GM21381 (cell line): ENCODE measurements around the gene ACCS.
A peak's percentile ranks its signal among the peaks of the same experiment; 100 is the strongest.

Experiments used
- ATAC-seq: cut with Tn5 transposase; IDR thresholded peaks from one replicate; pipeline ENCODE4 v1.9.1; 2021; ENCODE audit warnings: mild to moderate bottlenecking, moderate library complexity; ENCODE audit not compliant: unreplicated experiment

Gene ACCS

DNA sequence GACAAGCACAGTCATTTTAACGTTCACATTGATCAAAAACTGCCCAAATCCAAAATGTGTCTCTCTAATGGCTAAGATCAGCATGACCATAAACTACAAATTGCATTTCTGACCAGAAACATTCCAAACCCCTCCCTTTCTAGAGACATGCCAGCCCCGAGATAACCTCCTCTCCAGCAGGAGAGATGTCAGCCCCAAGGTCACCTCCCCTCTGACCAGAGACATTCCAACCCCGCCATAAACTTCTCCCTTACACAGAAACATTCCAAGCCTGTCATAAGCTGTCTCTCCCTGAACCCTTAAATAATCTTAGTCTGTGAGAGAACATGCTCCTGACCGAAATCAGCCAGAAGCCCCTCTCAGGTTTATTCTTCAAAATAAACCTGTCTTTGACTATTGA is 22.8 kb downstream of the ACCS start:
- ATAC-seq, result no peak

DNA sequence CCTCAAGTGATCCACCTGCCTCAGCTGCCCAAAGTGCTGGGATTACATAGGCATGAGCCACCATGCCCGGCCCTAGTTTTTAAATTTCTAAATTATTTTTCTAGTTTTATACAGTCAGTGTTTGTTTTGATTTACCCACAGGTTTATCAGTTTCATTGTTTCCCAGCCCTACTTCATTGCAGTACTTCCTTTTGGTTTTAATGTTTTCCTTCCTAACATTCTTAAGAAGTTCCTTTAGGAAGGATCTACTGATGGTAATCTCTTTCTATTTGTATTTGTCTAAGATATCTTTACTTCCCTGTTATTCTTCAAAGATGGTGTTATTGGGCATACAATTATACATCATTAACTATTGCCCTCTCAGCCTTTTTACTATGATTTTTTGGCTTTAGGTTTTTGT is 24.5 kb downstream of the ACCS start:
- no peak for ATAC-seq

DNA sequence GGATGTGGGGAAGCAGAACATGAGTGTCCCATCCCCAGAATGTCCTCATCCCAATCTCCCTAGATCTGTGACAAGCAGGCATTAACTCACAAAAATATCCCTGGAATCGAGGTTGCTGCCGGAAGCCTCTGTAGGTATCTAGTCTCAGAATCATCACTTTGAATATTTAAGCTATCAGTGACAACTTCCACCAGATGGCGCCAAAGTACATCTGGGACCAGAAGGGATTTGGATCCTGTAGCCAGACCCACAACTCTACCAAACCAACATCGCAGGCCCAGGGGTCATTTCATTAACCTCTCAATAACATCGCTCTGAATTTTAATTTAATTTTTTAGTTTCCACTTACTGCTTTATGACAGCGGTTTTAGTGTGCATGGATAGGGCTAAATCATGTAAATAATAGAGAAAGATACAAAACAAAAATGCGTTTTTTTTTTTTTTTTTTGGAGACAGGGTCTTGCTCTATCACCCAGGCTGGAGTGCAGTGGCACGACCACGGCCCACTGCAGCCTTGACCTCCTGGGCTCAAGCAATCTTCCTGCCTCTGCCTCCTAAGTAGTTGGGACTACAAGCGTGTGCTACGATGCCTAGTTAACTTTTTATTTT is 28.3 kb downstream of the ACCS start:
- no peak for ATAC-seq

DNA sequence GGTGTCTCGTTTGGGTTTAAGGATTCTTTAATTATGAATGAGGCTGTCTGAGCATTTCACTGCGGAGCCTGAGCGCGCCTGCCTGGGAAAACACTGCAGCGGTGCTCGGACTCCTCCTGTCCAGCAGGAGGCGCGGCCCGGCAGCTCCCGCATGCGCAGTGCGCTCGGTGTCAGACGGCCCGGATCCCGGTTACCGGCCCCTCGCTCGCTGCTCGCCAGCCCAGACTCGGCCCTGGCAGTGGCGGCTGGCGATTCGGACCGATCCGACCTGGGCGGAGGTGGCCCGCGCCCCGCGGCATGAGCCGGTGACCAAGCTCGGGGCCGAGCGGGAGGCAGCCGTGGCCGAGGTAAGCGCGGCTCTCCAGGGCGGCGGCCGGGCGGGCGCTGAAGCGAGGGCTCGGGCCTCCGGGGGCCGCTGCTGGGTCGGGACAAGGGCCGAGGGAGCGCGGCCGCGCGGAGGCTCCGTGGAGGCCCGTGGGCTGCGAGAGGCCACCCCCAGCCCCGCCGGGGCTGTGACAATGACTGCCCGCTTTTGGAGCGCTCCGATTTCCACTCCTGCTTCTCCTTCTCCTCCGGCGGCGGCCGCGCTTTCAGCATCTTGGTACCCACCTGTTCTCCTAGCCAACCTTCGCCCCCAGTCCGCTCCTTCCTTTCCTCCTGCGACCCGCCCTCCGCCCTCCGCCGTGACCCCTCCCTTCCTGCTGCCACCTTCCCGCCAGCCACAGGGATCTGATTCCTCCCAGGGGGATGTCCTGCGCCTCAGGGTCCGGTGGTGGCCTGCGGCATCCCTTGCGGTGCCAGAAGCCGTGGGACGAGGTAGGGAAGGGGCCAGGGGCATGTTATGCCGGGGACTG is 29.7 kb downstream of the ACCS start, which contains the start of gene EXT2:
TSS of gene EXT2 (plus strand) at position 173 of the 854 bp plus-strand sequence. CDS start 12,035 bp downstream, outside the sequence.
- ATAC-seq, result peak; percentile 97

DNA sequence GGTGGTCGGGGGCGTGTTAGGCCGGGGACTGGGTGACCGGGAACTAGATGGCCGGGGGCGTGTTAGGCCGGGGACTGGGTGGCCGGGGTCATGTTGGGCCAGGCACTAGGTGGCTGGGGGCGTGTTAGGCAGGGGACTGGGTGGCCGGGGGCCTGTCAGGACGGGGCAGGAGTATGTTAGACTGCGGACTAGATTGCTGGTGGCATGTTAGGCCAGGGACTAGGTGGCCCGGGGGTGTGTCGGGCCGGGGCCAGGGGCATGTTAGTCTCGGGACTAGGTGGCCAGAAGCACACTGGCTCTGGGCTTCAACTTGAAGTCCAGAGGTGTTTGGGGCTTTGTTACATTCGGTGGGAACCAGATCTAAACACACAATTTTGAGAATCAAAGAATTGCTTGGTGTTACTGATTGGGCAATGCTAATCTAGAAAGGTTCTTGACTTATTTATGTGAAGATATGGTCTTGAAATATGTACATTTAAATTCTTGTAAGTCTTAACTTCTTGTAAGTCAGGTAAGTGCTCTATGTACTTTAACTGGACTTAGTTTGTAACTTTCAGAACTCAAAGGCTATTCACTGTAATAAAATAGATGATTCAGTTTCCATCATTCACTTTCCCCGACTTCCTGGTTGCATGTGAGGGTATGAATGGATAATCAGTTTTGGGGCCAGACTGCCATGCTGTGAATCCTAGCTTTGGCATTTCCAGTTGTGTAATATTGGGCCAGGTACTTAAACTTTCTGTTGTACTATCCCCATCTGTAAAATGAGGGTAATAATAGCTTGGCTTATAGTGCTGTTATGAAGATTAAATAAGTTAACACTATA is 30.5 kb downstream of the ACCS start:
- no peak for ATAC-seq

DNA sequence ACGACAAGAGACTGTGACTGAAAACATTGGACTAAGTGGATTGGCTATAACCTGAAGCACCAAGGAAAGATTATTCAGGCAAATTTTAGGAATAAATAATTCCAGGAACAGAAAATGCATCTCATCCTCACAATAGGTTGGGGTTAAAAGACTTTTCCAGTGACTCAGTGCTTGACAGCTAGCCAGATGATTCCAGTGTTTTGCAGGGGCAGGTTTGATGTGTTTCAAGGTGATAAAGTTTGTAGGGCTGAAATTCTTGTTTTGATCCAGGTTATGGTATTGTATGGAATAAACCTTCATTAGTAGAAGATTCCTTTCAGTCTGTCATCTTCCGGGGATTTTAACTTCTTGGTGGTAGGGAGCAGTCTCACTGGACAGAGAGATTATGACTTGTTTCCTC is 31.8 kb downstream of the ACCS start:
- ATAC-seq, result no peak

DNA sequence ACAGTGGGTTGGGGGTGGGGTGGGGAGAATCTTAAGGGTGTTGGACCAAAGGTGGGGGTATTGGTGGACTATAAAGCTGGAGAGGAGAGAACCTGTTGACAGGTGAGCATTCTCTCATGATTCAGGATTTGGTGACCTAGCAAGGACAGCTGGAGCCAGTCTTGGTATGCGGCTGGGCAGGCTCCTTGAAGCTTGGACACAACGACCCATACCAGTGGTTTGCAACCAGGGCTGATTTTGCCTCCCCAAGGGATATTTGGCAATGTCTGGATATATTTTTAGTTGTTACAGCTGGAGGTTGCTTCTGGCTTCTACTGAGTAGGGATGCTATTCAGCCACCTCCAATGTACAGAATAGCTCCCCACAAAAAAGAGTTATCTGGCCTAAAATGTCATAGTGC is 35.0 kb downstream of the ACCS start:
- no peak for ATAC-seq

DNA sequence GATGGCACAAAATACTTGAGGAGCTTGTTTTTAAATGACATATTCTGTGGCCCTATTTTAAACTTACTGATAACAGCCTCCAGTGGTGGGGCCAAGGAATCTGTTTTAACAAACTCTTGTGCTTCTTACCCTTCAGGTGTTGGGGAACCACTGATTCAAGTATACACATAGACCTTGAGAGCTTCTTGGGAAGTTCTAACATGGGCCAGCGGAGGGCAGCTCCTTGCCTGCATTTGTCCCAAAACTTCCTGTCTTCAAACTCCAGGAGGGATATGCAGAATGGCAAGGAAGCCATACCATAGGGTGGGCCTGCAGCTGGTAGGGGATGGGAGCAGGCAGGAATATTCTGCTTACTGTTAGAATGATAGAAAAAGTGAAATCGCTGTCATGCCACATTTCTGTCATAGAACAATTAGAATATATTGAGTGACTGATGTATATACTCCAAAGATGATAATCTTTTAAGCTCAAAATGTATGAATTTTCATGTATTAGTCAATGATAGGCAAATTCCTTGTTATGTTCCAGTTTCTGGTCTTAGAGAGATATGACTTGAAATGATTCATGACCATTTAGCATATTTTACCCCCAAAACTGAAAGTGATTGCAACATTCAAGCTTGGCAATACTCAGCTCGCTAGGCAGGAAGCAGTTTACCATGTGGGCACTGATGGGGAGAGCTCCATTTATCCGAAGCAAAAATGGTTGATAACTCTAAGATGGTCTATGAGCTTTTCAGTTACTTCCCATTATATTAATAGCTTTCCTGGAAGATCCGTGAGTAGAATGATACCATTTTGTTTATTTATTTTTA is 38.6 kb downstream of the ACCS start:
- no peak for ATAC-seq

DNA sequence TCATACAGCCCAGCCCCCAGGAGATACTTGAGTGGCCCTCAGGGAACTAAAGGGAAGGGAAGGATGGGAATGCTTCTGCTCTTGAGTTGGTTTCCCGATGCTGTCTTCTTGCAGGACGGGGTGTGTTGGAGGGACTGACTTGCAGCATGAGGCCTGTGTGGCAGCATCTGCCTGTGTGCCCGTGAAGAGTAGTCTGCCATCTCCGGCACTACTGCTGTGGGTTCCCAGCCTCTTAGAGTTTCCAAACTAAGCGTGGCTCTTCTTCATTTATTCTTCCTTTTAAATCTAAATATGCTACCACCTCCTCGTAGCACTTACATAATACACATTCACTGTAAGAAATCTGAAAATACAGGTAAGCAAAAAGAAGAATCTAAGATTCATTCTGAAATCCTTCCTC is 42.2 kb downstream of the ACCS start:
- ATAC-seq, result no peak

DNA sequence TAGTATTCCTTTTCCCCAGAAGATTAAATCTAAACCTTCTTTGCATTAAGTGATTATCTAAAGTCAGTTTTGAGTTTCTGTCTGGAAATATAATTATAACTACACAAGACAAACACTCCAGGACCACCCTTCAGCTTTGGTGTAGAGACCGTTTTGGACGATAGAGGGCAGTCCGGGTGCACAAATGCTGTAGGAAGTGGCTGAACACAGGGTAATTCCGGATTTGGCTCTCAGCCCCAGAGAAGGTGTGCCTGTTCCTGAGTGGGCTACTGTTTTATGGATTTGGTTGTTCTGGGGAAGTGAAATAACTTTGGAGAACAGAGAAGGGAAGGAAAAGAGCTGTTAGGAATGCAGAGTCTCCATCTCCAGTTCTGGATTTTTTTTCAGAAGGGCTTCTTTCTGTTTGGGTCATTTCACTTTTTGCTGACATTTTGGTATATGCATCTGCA is 44.2 kb downstream of the ACCS start:
- ATAC-seq, result peak; percentile 87

DNA sequence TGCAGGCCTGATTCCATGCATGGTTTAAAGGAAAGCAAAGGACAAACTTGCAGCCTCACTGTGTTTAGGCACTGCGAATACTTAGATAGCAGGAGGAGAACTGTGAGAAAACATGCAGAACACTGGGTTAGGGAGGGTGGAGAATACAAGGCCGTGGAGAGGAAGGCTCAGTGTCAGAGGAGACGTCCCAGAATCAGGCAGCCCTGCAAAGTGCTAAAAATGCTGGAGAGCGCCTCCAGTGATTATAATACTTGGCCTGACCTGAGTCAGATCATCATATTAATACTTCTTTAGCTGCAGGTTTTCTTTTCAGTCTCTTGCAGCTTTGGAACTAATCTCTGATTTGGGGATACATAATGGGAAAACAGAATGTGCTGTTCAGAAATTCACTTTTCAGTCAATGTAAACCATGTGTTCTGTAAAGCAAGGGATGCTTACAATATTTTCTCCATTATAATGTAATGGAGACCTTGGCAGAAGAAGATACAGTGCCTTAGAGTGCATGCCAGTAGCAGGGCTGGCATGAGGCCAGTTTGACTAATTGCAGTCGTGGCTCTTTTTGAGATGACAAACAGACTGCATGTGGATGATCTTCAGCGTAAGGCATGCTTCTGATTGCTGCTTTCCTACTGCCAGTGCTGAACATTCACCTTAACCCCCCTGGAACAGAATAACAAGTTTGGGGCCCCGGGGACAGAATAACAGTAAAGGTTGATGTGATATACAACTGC is 46.2 kb downstream of the ACCS start:
- no peak for ATAC-seq

DNA sequence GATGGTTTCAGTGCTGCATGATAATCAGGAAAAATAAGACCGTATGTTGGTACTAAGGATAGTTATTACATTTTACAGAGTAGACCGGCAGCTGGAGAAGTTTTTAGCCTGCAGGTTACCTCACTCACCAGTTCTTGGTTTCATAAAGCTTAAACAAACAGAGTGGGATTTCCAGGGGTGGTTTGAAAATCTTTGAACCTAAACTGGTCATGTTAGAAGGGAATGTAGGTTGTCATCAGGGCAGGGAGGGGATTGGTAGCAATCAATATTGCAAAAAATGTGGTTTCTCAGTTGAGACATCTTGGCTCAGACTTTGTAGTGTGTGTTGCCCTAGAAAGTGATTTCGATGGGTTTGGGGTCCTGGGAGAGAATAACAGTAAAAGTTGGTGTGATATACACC is 46.9 kb downstream of the ACCS start:
- ATAC-seq, result no peak

DNA sequence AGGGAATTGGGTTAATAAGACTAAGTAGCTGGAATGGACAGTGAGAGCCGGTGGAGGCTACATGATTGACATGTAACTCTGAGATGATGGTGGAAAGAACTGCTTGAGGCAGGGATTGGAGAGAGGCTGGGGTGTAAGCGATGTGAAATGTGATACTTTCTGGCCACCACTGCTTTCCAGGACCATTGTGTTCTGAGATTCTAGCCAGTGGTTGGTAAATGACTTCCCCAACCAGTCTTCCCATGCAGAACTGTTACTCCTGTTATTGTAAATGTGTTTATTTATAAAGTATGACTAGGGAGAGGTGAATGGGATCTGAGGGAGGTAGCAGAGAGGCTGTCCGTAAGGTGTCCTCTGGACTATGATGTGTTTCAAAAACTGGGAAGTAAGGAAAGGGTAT is 47.5 kb downstream of the ACCS start:
- no peak for ATAC-seq

DNA sequence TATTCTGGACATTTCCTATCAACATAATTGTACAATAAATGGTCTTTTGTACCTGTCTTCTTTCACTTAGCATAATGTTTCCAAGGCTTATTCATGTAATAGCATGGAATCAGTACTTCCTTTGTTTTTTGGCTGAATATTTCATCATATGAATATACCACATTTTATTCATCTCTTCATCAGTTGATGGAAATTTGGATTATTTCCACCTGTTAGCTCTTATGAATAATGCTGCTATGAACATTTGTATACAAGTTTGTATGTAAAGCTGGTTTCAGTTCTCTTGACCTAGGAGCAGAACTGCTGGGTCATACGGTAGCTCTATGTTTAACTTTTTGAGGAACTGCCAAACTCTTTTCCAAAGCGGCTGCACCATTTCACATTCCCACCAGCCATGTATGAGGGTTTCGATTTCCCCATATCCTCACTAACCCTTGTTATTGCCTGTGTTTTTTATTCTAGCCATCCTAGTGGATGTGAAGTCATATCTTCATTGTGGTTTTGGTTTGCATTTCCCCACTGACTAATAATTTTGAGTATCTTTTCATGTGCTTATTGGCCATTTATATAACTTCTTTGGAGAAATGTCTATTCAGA is 50.3 kb downstream of the ACCS start:
- no peak for ATAC-seq

DNA sequence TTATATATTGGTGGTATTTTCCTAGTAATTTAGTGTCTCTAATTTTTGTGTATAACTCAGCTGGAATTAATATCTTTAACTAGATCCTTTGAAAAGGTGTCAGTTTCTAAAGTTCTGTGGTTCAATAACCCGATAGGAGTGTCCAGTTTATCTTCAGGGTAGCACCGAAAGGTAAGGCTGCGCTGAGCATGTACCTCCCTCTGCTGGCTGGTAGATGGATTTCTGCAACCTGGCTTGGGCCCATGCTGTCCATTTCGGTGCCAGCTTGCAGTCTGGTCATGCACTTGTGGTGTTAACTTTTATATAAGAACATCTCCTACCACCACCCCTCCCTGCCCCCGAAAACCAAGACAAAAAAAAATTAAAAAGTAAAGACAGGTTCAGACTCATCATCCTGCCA is 54.1 kb downstream of the ACCS start:
- ATAC-seq, result no peak

DNA sequence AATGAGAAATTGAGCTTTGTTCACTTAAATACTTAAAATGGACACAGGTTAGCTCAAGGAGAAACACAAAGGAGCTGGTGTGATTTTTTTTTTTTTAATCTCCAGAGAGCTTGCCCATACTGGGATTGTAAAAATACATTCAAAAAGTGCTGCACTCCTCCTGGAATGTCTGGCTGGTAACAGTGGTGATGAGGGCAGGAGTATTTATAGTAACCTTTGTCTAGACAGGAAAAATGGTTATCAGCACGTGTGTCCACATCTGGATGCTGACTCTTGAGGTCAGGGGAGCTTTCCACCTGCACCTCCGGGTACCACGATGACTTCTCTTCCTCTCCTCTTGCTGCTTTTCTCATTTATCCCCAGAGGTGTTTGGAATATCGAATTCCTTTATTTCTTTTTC is 59.5 kb downstream of the ACCS start:
- ATAC-seq, result no peak

DNA sequence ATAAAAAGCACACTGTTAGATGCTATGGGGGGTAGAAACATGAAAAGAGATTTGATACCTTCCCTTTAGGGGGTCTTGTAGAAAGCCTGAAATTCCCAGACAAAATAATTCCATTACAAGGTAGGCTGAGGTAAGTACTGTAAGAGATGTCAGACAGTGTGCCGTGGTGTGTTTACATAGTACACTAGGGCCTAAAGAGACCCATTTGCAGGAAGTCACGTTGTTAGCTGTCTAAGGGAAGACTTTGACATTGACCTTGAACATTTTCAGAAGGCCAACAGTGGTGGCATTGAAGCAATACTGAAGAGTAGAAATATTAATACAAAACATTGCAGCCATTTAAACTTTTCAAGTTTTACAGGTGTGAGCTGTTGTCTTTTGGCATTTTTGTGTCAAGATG is 60.2 kb downstream of the ACCS start:
- ATAC-seq, result no peak

DNA sequence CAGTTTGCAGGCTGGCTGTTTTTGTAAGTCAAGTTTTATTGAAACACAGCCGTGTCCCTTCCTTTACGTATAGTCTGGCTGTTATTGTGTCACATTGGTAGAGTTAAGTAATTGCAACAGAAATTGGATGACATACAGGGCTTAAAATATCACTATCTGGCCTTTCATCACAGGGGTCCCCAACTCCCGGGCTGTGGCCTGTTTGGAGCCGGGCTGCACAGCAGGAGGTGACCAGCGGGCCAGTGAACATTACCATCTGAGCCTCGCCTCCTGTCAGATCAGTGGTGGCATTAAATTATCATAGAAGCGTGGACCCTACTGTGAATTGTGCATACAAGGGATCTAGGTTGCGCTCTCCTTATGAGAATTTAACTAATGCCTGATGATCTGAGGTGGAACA is 61.1 kb downstream of the ACCS start:
- ATAC-seq, result no peak

DNA sequence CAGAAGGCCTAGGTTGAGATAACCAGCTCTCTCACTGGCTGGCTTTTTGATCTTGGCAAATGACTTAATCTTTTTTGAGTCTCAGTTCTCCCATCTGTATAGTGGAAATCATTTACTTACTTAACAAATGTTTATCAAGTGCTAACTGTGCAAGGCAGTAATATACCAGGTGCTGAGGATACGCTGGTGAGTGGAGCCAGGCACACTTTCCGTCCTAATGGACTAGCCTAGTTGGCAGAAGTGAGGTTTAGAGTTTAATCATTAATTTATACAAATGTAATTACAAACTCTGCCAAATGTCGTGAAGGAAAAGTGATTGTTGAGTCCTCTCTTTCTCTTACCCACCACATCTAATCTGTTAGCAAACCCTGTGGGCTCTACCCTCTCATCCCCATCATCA is 62.7 kb downstream of the ACCS start:
- ATAC-seq, result no peak

DNA sequence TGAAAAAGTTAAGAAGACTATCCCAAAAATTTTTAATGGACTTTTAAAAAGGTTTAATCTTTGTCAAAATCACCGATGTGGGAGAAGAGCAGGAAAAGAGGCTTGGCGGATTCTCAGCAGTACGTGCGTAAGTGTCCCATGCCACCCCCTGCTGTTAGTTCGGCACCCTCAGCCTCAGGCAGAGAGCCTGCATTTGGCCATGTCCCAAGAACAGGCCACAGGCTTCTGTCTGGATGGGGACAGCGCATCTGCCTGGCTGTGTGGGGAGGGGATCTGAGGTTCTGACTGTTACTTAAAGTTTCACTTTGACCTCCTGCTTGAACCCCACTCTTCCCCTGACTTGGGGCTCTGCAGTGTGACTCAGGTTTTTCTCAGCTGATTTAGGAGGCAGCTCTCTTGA is 64.7 kb downstream of the ACCS start:
- ATAC-seq, result no peak
